Esophagus (tissue), 2 donors: ENCODE results near the gene L3MBTL4. TPM values are rescaled to one million over a fixed set of nuclear protein-coding genes. Genes with fewer than 3 reads are reported as not detected.

Experiments
- H3K27ac ChIP-seq, 2 donors: one replicate each; pipeline ENCODE4 v1.5.1; 2013; ENCODE audit warnings: low read depth in 2 of 2, mild to moderate bottlenecking in 2 of 2, inconsistent platforms in 1 of 2, low read length in 1 of 2, moderate library complexity in 1 of 2
- H3K27me3 ChIP-seq, 2 donors: one replicate each; pipeline ENCODE4 v1.6.1; 2013; ENCODE audit warnings: low read length in 2 of 2, control low read depth in 1 of 2, mild to moderate bottlenecking in 1 of 2; ENCODE audit not compliant: insufficient read depth in 2 of 2, control insufficient read depth in 1 of 2
- H3K36me3 ChIP-seq, 2 donors: one replicate each; pipeline ENCODE4 v1.6.1; 2013; ENCODE audit warnings: low read length in 1 of 2; ENCODE audit not compliant: control insufficient read depth in 2 of 2, insufficient read depth in 2 of 2
- H3K4me1 ChIP-seq, 2 donors: one replicate each; pipeline ENCODE4 v1.6.1; 2013; ENCODE audit warnings: low read length in 1 of 2; ENCODE audit not compliant: control insufficient read depth in 2 of 2, insufficient read depth in 2 of 2
- H3K4me3 ChIP-seq, 2 donors: one replicate each; pipeline ENCODE4 v1.5.1; 2013; ENCODE audit warnings: low read length in 2 of 2, mild to moderate bottlenecking in 2 of 2, low read depth in 1 of 2, moderate library complexity in 1 of 2
- H3K9me3 ChIP-seq, 2 donors: one replicate each; pipeline ENCODE4 v1.6.1; 2013; ENCODE audit warnings: mild to moderate bottlenecking in 2 of 2, low read depth in 1 of 2, low read length in 1 of 2, moderate library complexity in 1 of 2; ENCODE audit not compliant: control insufficient read depth in 2 of 2, insufficient read depth in 1 of 2
- WGBS, 2 donors: extraction: QIAGEN DNeasy Blood & Tissue Kit; methylation state at CpG; one replicate each; pipeline ENCODE4 v1.1.7; 2013; 5-methylcytosine and 5-hydroxymethylcytosine counted together
- polyA plus RNA-seq, 2 donors: library from polyadenylated mRNA; stranded (reverse); fragments of 200-250 nt; gene quantifications; one replicate each; pipeline ENCODE4 v1.2.3, GENCODE V29; 2013
- donor health status: healthy with polysubstance abuse.
- donor health status: Bipolar disorder and iron deficiency.

Gene L3MBTL4
- polyA plus RNA-seq, 2 donors: 1.8 to 2.0 TPM

DNA sequence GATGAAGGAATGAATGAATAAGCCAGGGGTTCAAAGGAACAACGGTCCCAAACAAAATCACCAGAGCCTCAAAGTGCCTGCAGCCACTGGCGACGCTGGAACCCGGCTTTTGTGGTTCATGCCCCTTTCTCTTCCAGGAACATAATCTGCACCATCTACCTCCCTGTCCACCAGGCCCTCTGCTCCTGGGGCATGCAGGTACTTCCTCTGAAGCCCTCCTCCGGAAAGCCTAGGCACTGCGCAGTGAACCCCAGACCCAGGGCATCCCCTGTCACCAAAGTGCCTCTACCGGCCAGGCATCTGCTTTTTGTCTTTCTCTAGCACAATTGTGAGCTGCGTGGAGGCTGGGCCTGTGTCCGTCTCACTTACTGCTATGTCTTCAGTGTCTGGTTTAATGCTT, 420.8 kb downstream of the L3MBTL4 start:
- H3K4me1 ChIP-seq: no peaks in the 10 kb centered on the region
- no peaks in the 10 kb centered on the region for H3K27me3 ChIP-seq
- no peak overlapping the region for H3K4me3 ChIP-seq
- WGBS, 2 donors: 93 to 97% methylated on average over 9 of the region's 9 CpGs
- H3K36me3 ChIP-seq: no peaks in the 10 kb centered on the region
- no peaks in the 10 kb centered on the region for H3K9me3 ChIP-seq
- H3K27ac ChIP-seq: no peak overlapping the region

DNA sequence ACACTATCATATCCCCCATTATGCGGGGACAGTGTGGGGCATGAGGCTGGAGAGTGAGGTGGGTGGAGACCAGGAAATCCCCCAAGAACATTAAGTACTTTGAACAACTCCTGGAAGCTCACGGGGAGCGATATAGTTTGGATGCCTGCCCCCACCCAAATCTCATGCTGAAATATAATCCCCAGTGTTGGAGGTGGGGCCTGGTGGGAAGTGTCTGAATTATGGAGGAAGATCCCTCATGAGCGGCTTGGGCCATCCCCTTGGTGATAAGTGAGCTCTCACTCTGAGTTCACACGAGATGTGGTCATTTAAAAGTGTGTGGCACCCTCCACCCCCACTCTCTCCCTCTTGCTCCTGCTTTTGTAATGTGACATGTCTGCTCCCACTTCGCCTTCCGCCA, 422.3 kb downstream of the L3MBTL4 start:
- H3K4me3 ChIP-seq: no peak overlapping the region
- H3K27me3 ChIP-seq: no peaks in the 10 kb centered on the region
- H3K4me1 ChIP-seq: no peaks in the 10 kb centered on the region
- H3K27ac ChIP-seq: no peak overlapping the region
- H3K9me3 ChIP-seq: no peaks in the 10 kb centered on the region
- 94 to 96% methylated on average over 7 of the region's 7 CpGs for WGBS, 2 donors
- no peaks in the 10 kb centered on the region for H3K36me3 ChIP-seq

DNA sequence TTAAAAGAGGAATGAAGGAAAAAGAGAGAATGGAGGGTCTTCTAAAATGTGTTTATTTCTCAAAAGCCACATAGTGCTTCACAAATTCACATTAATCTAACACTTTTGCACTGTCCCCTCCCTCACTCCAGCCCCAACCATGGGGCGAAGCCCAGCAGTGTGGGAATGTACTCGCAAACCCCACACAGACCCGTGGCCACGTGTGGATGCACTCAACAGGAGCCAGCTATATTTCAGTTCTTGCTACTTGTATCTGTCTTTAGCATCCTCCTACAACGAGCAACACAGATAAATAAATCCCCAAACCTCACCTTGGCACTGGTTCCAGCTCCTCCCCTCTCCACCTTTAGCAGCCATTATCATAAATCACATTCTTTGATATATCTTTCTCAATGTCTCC, 427.5 kb downstream of the L3MBTL4 start:
- whole genome bisulfite sequencing, 2 donors: 74 to 77% methylated on average over 5 of the region's 5 CpGs

DNA sequence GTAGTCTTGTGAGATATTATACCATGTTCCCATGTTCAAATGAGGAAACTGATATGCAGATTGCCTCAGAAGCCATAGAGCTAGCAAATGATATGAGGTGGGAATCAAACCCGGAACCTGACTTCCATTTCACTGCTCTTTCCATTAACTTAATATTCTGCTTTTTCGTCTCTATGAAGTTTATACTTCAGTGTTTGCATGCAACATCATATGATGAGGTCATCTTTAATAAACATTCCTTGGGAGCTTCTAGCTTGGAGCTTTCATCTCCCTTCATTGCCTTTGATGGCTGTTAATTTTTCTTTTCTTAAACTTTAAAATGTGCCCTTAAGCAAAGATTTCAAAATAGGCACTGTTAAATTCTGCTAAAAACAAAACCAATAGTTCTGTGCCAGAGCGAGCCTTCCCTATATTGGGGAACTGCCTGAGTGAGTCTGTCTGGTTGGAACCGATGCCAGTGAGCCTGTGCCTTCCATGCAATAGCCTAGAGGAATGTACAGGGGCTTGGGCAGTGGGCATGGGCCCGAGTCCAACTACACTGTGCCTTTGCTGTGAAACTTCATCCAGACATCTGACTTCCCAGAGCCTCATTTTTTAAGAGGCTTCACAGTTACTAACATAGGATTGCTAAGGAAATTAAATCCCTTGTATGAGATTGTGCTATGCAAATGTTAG, 428.3 kb downstream of the L3MBTL4 start:
- Histone ChIP-seq H3K27me3 (no peaks in the 10 kb centered on the region), H3K4me1 (no peaks in the 10 kb centered on the region), H3K4me3 (no peak overlapping the region), H3K27ac (no peak overlapping the region), H3K36me3 (no peaks in the 10 kb centered on the region), H3K9me3 (no peaks in the 10 kb centered on the region)
- WGBS, 2 donors: 44 to 63% methylated on average over 5 of the region's 5 CpGs

More for the DNA sequence above, 427.5 kb downstream of the L3MBTL4 start:
- Histone ChIP-seq H3K36me3 (no peaks in the 10 kb centered on the region), H3K27me3 (no peaks in the 10 kb centered on the region), H3K4me1 (no peaks in the 10 kb centered on the region), H3K9me3 (no peaks in the 10 kb centered on the region), H3K4me3 (no peak overlapping the region), H3K27ac (no peak overlapping the region)

DNA sequence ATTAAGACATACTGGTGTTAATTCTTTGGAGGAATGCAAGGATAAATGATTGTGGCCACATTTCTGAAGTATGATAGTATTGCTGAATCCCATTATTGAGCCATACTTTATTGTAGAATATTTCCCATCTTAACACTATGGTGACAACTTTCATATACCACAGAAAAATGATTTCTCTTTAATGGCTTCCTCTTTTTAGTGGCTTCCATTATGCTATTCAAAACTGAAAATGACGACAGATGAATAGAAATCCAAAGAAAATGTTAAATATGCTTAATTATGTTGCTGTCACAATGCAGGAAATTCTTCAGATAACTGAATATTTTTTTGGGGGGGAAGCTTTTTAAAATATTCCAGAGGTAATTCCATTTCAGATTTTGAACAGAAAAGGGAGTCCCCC, 430.5 kb downstream of the L3MBTL4 start:
- WGBS, 2 donors: 85 to 88% methylated on average over 1 of the region's 1 CpG
- Histone ChIP-seq H3K27ac (no peak overlapping the region), H3K36me3 (no peaks in the 10 kb centered on the region), H3K27me3 (no peaks in the 10 kb centered on the region), H3K4me3 (no peak overlapping the region), H3K4me1 (peaks cover 0 to 5% of the 10 kb centered on the region in 2 donors), H3K9me3 (no peaks in the 10 kb centered on the region)

DNA sequence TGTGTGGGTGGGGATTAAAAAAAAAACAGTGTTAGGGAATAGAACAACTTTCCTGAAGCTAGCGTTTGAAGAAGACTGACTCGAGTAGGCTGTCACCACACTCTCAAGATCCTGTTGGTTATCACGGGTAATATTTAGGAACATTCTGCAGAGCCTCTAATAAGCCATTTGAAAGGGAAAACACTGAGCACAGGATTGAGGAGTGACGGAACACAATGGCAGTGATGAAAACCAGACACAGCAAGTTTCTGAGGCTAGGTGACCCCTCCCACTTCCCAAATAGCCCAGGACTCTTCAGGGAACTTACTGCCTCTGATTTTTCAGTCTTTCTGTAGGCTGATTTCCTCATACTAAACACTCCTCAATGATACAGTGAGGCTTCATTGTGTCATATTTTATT, 431.2 kb downstream of the L3MBTL4 start:
- H3K4me1 ChIP-seq: peaks cover 0 to 5% of the 10 kb centered on the region in 2 donors
- H3K36me3 ChIP-seq: no peaks in the 10 kb centered on the region
- no peak overlapping the region for H3K4me3 ChIP-seq
- H3K27me3 ChIP-seq: no peaks in the 10 kb centered on the region
- no peak overlapping the region for H3K27ac ChIP-seq
- WGBS, 2 donors: 57 to 74% methylated on average over 4 of the region's 4 CpGs
- no peaks in the 10 kb centered on the region for H3K9me3 ChIP-seq

DNA sequence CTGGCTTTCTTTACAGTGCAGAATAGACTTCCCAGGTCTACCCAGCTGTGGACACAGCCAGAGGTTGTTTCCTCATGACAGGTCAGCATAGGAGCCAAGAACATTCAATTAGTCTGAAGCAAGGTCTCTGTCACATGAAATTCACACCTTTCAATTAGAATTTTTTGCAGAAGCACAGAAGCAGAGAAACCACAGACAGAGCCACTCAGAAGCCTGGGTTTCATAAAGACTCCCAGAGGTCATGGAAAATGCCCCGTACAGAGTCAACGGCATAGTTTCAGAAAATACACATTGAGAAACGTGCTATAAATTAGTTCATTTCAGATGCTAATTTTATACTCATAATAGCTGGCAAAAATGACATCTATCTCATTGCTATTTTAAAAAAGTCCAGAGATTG, 432.4 kb downstream of the L3MBTL4 start:
- no peaks in the 10 kb centered on the region for H3K36me3 ChIP-seq
- no peaks in the 10 kb centered on the region for H3K9me3 ChIP-seq
- H3K27ac ChIP-seq: no peak overlapping the region
- H3K4me3 ChIP-seq: no peak overlapping the region
- H3K27me3 ChIP-seq: no peaks in the 10 kb centered on the region
- 81 to 86% methylated on average over 3 of the region's 3 CpGs for WGBS, 2 donors
- H3K4me1 ChIP-seq: peaks cover 0 to 5% of the 10 kb centered on the region in 2 donors

DNA sequence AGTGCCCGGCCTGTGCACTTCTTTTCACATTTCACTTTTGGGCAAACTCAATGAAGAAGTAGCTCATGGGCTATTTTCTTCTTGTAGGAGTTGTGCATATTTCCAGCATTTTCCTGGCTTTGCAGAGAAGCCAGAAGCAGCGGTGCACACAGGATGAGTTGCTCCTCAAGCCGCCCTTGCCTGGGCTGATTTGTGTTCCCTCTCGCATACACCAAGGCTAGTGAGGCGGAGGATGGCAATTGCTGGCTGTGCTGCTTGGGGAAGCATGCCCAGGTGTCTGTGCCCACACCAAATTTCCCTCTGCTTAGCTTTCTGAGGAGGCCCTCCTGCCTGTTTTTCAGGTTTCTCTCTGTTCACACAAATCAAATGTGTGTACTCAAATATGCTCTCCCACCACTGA, 434.0 kb downstream of the L3MBTL4 start:
- Histone ChIP-seq H3K9me3 (no peaks in the 10 kb centered on the region), H3K27ac (no peak overlapping the region), H3K4me3 (no peak overlapping the region), H3K27me3 (no peaks in the 10 kb centered on the region), H3K36me3 (no peaks in the 10 kb centered on the region), H3K4me1 (peaks cover 0 to 5% of the 10 kb centered on the region in 2 donors)
- WGBS, 2 donors: 88 to 92% methylated on average over 5 of the region's 5 CpGs

DNA sequence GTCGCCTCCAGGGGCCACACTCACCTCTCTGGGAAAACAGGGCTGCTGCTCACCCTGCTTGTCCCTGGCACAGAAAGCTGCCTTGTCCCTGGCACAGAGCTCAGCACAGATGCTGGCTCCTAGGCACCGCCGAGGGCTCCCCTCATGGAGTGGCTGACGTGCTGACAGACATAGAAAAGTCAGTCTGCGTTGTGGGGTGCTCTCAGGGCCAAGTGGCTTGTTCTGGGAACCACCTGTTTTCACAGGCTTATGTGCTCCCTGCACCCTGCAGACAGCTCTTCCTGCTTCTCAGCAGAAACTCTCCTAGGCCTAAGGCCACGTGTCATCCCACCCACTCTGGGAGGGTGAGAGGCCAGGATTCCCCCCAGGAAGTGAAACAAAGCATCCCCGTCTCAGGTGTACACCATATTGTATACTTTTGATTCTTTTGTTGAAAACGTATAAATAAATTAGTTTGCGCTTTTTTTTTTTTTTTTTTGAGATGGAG, 434.7 kb downstream of the L3MBTL4 start:
- Histone ChIP-seq H3K36me3 (no peaks in the 10 kb centered on the region), H3K27ac (no peak overlapping the region), H3K4me1 (peaks cover 0 to 5% of the 10 kb centered on the region in 2 donors), H3K9me3 (no peaks in the 10 kb centered on the region), H3K27me3 (no peaks in the 10 kb centered on the region), H3K4me3 (no peak overlapping the region)
- WGBS, 2 donors: 62 to 72% methylated on average over 9 of the region's 9 CpGs
